Neural cell (in vitro differentiated cells): Measurements from ENCODE around the gene BCCIP. TPM values are rescaled to one million over a fixed set of nuclear protein-coding genes. Genes with fewer than 3 reads are reported as not detected.

Experiments
- H2AFZ ChIP-seq: fragments of 200-600, 300-800 bp; sonication (generic), shearing (Covaris generic); 2 replicates; pipeline ENCODE4 v1.6.0; 2014; ENCODE audit warnings: low read depth, mild to moderate bottlenecking, antibody characterized with exemption, low read length, moderate library complexity
- H3F3A ChIP-seq: fragments of 200-600 bp; shearing (Covaris generic); 2 replicates; pipeline ENCODE4 v1.6.1; 2016; ENCODE audit warnings: mild to moderate bottlenecking, moderate library complexity, mixed read lengths, antibody characterized with exemption, low read length; ENCODE audit not compliant: insufficient read depth, poor library complexity, severe bottlenecking
- H3K27ac ChIP-seq: fragments of 200-600, 300-800 bp; sonication (generic), shearing (Covaris generic); 2 replicates; pipeline ENCODE4 v1.5.1; 2014; ENCODE audit warnings: mild to moderate bottlenecking, low read length, moderate library complexity
- H3K27me3 ChIP-seq: fragments of 300-800, 200-600 bp; sonication (generic), shearing (Covaris generic); 2 replicates; pipeline ENCODE4 v1.6.0; 2014; ENCODE audit warnings: mild to moderate bottlenecking, low read depth, low read length, moderate library complexity; ENCODE audit not compliant: insufficient read depth
- H3K36me3 ChIP-seq: fragments of 300-800, 200-600 bp; sonication (generic), shearing (Covaris generic); 2 replicates; pipeline ENCODE4 v1.5.1; 2014; ENCODE audit warnings: mild to moderate bottlenecking, antibody characterized with exemption, low read length, moderate library complexity; ENCODE audit not compliant: insufficient read depth
- H3K4me2 ChIP-seq: fragments of 300-800, 200-600 bp; sonication (generic), shearing (Covaris generic); 2 replicates; pipeline ENCODE4 v1.6.0; 2014; ENCODE audit warnings: mild to moderate bottlenecking, low read length
- H3K4me3 ChIP-seq: fragments of 300-800, 200-600 bp; sonication (generic), shearing (Covaris generic); 2 replicates; pipeline ENCODE4 v1.5.1; 2014; ENCODE audit warnings: mild to moderate bottlenecking, low read length, moderate library complexity
- H3K79me2 ChIP-seq: fragments of 200-600 bp; shearing (Covaris generic); replicated peaks from 2 replicates; pipeline ENCODE4 v1.6.0; 2014; ENCODE audit warnings: mild to moderate bottlenecking, low read length, moderate library complexity; ENCODE audit not compliant: insufficient read depth
- H3K9ac ChIP-seq: fragments of 300-800, 200-600 bp; sonication (generic), shearing (Covaris generic); 2 replicates; pipeline ENCODE4 v1.6.1; 2016; ENCODE audit warnings: mild to moderate bottlenecking, low read length, mixed read lengths
- H3K9me2 ChIP-seq: fragments of 200-600 bp; shearing (Covaris generic); 2 replicates; pipeline ENCODE4 v1.6.1; 2016; ENCODE audit warnings: mild to moderate bottlenecking, low read length, mixed read lengths; ENCODE audit not compliant: insufficient read depth
- H3K9me3 ChIP-seq: fragments of 200-600, 300-800 bp; sonication (generic), shearing (Covaris generic); 2 replicates; pipeline ENCODE4 v1.6.1; 2016; ENCODE audit warnings: mild to moderate bottlenecking, mixed run types, low read length, moderate library complexity, mixed read lengths
- H4K20me1 ChIP-seq: fragments of 200-600 bp; shearing (Covaris generic); 2 replicates; pipeline ENCODE4 v1.6.1; 2016; ENCODE audit warnings: mild to moderate bottlenecking, mixed run types; ENCODE audit not compliant: insufficient read depth
- EP300 ChIP-seq: fragments of 450-650 bp; conservative IDR thresholded peaks from 2 replicates; pipeline ENCODE4 v1.6.1; 2014; ENCODE audit warnings: antibody characterized with exemption, mild to moderate bottlenecking, moderate library complexity; ENCODE audit not compliant: poor library complexity, severe bottlenecking
- EZH2 ChIP-seq: fragments of 200-600, 300-800 bp; shearing (Covaris generic), sonication (generic); IDR thresholded peaks from 2 replicates; pipeline ENCODE4 v1.6.1; 2014; ENCODE audit warnings: antibody characterized with exemption, low read length, borderline replicate concordance, mild to moderate bottlenecking; ENCODE audit not compliant: insufficient read depth, poor library complexity, severe bottlenecking
- MXI1 ChIP-seq: fragments of 450-650 bp; conservative IDR thresholded peaks from 2 replicates; pipeline ENCODE4 v1.6.1; 2014; ENCODE audit warnings: antibody characterized with exemption, mild to moderate bottlenecking; ENCODE audit not compliant: poor library complexity, severe bottlenecking
- POLR2AphosphoS5 ChIP-seq: IDR thresholded peaks from 2 replicates; pipeline ENCODE4 v1.6.1; 2012
- RAD21 ChIP-seq: fragments of 450-650 bp; conservative IDR thresholded peaks from 2 replicates; pipeline ENCODE4 v1.6.1; 2014; ENCODE audit warnings: antibody characterized with exemption, mild to moderate bottlenecking, moderate library complexity
- SMC3 ChIP-seq: fragments of 450-650 bp; conservative IDR thresholded peaks from 2 replicates; pipeline ENCODE4 v1.6.1; 2014; ENCODE audit warnings: antibody characterized with exemption, mild to moderate bottlenecking, moderate library complexity; ENCODE audit not compliant: poor library complexity
- TAF1 ChIP-seq: IDR thresholded peaks from 2 replicates; pipeline ENCODE4 v1.6.1; 2012; ENCODE audit warnings: low read depth
- polyA plus RNA-seq: library from polyadenylated mRNA; depleted of rRNA; stranded (reverse); fragments of >200 nt; gene quantifications from 2 replicates; pipeline ENCODE4 v1.2.3, GENCODE V29; 2014
- TF ChIP-seq, protein P1 (sequence below): IDR thresholded peaks from 2 replicates; pipeline ENCODE4 v1.6.1; 2012; ENCODE audit warnings: borderline replicate concordance
- TF ChIP-seq, protein P2 (sequence below): fragments of 450-650 bp; IDR thresholded peaks from 2 replicates; pipeline ENCODE4 v1.5.1; 2014; ENCODE audit warnings: antibody characterized with exemption, mild to moderate bottlenecking, moderate library complexity; ENCODE audit not compliant: poor library complexity, severe bottlenecking

The BCCIP gene
- polyA plus RNA-seq, 1 donor from 2014 or later: 95.8 TPM

DNA sequence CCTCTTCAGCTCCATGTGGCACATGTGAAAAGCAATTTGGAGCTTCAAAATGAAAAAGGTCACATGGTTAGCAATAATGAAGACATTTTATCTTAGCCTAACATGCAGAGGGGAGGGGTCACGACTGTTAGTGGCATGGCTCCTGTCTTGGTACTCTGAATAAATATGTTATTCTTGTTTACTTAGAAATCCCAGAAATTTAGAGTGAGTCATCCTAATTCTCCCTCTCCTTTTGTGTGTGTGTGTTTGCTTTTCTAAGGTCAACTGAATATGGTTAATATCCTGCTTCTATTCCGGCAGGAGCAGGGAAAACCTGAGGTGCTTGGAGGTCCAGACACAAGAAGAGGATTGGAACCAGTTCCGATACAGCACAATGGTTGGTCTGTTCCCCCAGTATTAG lies 17.6 kb downstream of the BCCIP start:
- H4K20me1 ChIP-seq: no peaks in the 10 kb centered on the region
- no peak overlapping the region for H3K9ac ChIP-seq
- H3K4me3 ChIP-seq: no peak overlapping the region
- H3K36me3 ChIP-seq: peaks cover 4% of the 10 kb centered on the region
- H3K79me2 ChIP-seq: no peaks in the 10 kb centered on the region
- H3K27me3 ChIP-seq: no peaks in the 10 kb centered on the region
- no peak overlapping the region for H2AFZ ChIP-seq
- H3K9me3 ChIP-seq: no peaks in the 10 kb centered on the region
- no peak overlapping the region for H3K27ac ChIP-seq
- H3K4me2 ChIP-seq: no peak overlapping the region
- H3K9me2 ChIP-seq: no peaks in the 10 kb centered on the region
- no peak for TF ChIP-seq EZH2
- TF ChIP-seq SMC3: no peak
- TF ChIP-seq EP300: no peak
- TF ChIP-seq, protein P1, sequence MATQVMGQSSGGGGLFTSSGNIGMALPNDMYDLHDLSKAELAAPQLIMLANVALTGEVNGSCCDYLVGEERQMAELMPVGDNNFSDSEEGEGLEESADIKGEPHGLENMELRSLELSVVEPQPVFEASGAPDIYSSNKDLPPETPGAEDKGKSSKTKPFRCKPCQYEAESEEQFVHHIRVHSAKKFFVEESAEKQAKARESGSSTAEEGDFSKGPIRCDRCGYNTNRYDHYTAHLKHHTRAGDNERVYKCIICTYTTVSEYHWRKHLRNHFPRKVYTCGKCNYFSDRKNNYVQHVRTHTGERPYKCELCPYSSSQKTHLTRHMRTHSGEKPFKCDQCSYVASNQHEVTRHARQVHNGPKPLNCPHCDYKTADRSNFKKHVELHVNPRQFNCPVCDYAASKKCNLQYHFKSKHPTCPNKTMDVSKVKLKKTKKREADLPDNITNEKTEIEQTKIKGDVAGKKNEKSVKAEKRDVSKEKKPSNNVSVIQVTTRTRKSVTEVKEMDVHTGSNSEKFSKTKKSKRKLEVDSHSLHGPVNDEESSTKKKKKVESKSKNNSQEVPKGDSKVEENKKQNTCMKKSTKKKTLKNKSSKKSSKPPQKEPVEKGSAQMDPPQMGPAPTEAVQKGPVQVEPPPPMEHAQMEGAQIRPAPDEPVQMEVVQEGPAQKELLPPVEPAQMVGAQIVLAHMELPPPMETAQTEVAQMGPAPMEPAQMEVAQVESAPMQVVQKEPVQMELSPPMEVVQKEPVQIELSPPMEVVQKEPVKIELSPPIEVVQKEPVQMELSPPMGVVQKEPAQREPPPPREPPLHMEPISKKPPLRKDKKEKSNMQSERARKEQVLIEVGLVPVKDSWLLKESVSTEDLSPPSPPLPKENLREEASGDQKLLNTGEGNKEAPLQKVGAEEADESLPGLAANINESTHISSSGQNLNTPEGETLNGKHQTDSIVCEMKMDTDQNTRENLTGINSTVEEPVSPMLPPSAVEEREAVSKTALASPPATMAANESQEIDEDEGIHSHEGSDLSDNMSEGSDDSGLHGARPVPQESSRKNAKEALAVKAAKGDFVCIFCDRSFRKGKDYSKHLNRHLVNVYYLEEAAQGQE: no peak
- no peak for TF ChIP-seq MXI1
- TF ChIP-seq TAF1: no peak
- no peak for TF ChIP-seq RAD21
- TF ChIP-seq, protein P2, sequence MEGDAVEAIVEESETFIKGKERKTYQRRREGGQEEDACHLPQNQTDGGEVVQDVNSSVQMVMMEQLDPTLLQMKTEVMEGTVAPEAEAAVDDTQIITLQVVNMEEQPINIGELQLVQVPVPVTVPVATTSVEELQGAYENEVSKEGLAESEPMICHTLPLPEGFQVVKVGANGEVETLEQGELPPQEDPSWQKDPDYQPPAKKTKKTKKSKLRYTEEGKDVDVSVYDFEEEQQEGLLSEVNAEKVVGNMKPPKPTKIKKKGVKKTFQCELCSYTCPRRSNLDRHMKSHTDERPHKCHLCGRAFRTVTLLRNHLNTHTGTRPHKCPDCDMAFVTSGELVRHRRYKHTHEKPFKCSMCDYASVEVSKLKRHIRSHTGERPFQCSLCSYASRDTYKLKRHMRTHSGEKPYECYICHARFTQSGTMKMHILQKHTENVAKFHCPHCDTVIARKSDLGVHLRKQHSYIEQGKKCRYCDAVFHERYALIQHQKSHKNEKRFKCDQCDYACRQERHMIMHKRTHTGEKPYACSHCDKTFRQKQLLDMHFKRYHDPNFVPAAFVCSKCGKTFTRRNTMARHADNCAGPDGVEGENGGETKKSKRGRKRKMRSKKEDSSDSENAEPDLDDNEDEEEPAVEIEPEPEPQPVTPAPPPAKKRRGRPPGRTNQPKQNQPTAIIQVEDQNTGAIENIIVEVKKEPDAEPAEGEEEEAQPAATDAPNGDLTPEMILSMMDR: no peak
- no peak for TF ChIP-seq POLR2AphosphoS5
- no peaks in the 10 kb centered on the region for H3F3A ChIP-seq

DNA sequence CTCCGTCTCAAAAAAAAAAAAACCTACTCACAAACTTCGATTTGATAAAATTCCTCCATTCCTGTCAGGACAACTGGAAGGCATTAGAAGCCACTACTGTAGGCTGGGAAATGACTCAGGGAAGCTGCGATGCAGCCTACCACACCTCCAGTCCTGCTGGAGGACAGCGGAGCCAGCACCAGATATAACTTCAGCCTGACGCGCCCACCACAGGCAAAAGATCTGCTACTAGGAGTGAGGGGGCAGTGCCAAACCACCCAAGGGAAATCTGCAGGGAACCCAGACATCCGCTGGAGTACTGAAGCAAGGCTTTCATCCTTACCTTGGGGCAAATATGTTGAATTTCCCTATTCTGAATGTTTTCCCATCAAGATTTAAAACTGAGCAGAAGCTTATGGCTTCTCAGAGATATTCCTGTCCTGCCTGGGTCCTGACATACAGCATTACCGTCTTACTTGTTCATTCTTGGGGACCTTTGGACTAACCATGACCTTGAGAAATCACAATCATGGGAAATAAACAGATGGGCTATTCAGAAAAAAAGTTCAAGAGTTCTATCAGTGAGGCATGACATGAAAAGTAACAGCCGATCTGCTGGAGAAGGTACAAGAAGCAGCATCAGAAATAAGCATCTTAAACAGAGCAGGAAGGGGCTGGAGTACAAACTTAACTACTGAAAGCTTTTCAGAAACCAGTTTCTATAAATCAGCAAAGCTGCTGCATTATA lies 20.4 kb downstream of the BCCIP start:
- H3K9me3 ChIP-seq: no peaks in the 10 kb centered on the region
- H4K20me1 ChIP-seq: no peaks in the 10 kb centered on the region
- no peak overlapping the region for H3K9ac ChIP-seq
- no peaks in the 10 kb centered on the region for H3K27me3 ChIP-seq
- TF ChIP-seq EP300 (no peak), RAD21 (no peak), SMC3 (no peak), EZH2 (no peak), TAF1 (no peak), MXI1 (no peak), POLR2AphosphoS5 (no peak)
- TF ChIP-seq, protein P2: no peak
- TF ChIP-seq, protein P1: no peak
- peak overlapping the region; percentile 36 for H3K27ac ChIP-seq
- no peak overlapping the region for H3K4me3 ChIP-seq
- H3K79me2 ChIP-seq: no peaks in the 10 kb centered on the region
- no peak overlapping the region for H2AFZ ChIP-seq
- no peaks in the 10 kb centered on the region for H3K9me2 ChIP-seq
- H3K36me3 ChIP-seq: peaks cover 4% of the 10 kb centered on the region
- no peaks in the 10 kb centered on the region for H3F3A ChIP-seq
- no peak overlapping the region for H3K4me2 ChIP-seq
